NCI-H2196 (cell line): Measurements from ENCODE around the gene RSPO1.
A peak's percentile ranks its signal among the peaks of the same experiment; 100 is the strongest.
"Not testable (repeated sequence)": the region's sequence is repeated elsewhere in the genome, so short reads cannot be mapped to it uniquely, and the experiment has no call there.

Experiments
- DNase-seq: peaks from one replicate; lab custom pipeline; 2025; ENCODE audit not compliant: unreplicated experiment; lab: John Stamatoyannopoulos, UW

The RSPO1 gene

DNA sequence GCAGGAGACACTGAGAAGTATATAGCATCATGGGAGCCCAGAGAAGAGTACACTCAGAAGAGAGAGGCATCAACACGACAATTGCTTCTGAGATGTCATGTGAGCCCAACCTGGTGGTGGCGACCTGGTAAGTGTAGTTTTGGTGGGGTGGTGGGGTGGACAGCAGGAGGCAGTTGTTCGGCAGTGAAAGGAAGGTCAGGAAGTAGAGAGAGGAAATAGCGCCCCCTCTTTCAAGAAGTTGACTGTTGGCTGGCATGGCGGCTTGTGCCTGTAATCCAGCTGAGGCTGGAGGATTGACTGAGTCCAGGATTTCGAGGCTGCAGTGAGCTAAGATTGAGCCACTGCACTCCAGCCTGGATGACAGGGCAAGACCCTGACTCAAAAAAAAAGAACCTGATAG lies 12.6 kb downstream of the RSPO1 start:
- DNase-seq: no peak

DNA sequence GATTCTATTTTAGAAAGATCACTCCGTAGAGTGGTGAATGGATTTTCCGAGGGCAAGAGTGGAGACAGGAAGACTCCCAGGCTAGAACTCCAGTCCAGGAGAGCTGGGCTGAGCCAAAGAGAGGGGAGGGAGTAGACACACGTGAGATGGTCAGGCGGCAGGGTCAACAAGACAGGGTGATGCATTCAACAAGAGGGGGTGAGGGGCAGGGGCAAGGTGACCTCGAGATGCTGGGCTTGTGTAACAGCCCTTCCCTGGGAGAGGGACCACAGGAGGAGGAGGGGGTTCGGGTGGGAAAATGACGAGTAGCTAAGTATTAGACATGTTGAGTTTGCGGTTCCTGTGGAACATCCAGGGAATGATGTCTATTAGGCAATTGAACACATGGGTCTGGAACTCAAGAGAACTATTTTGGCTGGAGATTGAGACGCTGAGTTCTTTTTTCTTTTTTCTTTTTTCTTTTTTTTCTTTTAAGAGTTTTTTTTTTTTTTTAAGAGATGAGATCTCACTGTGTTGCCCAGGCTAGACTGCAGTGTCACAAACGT lies 13.3 kb downstream of the RSPO1 start:
- no peak for DNase-seq

GRCh38 chr1:37620707-37621106 lies 14.0 kb downstream of the RSPO1 start:
- DNase-seq: peak; percentile 17

- DNase-seq: no peak
These were observed 18.4 kb downstream of the RSPO1 start for GRCh38 chr1:37616330-37616729.

GRCh38 chr1:37614105-37614504 lies 20.6 kb downstream of the RSPO1 start:
- no peak for DNase-seq

- no peak for DNase-seq
These were observed 22.5 kb downstream of the RSPO1 start for GRCh38 chr1:37612186-37612585.

GRCh38 chr1:37609994-37610393 lies 24.7 kb downstream of the RSPO1 start:
- no peak for DNase-seq

- DNase-seq: no peak
These were observed 25.7 kb downstream of the RSPO1 start for GRCh38 chr1:37609002-37609401.

- DNase-seq: no peak
These were observed 28.0 kb downstream of the RSPO1 start for GRCh38 chr1:37606481-37607263.

- no peak for DNase-seq
These were observed 28.8 kb downstream of the RSPO1 start for GRCh38 chr1:37605806-37606474.

- DNase-seq: no peak
These were observed 29.5 kb downstream of the RSPO1 start for GRCh38 chr1:37605061-37605650.

DNA sequence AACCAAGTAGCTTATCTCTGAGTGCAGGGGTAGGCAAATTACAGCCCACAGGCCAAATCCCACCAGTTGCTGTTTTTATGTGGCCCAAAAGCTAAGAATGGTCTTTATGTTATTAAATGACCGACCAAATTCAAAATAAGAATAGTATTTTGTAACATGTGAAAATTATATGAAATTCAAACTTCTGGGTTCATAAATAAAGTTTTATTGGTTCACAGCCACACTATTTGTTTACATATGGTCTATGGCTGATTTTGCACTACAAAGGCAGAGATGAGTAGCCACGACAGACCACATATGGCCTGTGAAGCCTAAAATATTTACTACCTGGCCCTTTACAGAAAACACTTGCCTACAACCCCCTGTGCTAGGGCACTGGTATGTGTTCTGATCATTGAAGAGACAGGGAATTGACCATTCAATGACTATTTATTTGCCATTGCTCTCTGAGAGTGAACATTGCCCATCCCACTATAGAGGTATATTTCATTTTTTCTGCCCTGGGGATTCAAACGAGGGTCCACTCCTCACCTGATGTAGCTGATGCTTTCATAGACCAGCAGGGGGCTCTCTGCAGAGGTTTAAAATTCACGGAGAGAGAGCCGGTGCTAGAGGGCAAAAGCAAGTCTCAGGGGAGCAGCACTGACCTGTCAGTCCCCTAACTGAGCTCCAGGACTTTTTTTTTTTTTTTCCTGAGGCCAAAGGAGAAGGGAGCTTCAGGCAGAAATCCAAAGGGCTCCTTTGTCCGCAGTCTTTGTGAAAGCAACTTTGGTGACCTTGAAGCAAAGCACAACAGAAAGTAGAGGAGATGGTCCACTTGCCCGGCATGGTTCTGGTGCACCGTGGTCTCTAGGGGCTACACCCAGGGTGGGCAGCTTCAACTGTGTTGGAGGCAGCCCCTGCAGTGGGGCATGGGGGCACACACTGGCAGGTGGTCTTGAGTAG lies 31.7 kb downstream of the RSPO1 start:
- DNase-seq: peak; percentile 29

DNA sequence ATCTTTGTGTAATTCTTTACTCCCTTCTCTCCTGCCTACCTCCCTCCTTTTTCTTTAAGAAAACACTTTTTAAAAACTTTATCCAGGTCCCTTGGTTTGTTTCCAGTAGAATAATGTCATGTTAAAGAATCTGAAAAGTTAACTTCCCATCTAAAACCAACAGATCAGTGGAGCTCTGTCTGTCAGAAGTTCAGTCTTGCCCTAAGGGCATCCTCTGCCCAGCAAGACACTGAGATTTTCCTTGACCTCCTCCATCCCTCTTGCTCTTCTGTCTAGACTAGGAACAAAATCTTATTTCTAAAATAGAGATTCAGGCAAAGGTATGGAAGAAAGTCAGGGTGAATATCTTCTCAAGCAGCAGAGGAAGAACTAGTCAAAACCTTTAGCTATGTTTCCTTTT lies 33.3 kb downstream of the RSPO1 start:
- DNase-seq: no peak

- no peak for DNase-seq
These were observed 34.8 kb downstream of the RSPO1 start for GRCh38 chr1:37599940-37600339.

- DNase-seq: no peak
These were observed 38.5 kb downstream of the RSPO1 start for GRCh38 chr1:37596182-37596667.

GRCh38 chr1:37595440-37596181 lies 39.1 kb downstream of the RSPO1 start, which contains the start of gene GNL2:
GNL2 (minus strand) TSS chr1:37595937; CDS start chr1:37595822, 115 bp downstream.
- peak; percentile 98 for DNase-seq

GRCh38 chr1:37593726-37594125 lies 41.0 kb downstream of the RSPO1 start:
- no peak for DNase-seq

GRCh38 chr1:37588939-37589338 lies 45.8 kb downstream of the RSPO1 start:
- DNase-seq: no peak

DNA sequence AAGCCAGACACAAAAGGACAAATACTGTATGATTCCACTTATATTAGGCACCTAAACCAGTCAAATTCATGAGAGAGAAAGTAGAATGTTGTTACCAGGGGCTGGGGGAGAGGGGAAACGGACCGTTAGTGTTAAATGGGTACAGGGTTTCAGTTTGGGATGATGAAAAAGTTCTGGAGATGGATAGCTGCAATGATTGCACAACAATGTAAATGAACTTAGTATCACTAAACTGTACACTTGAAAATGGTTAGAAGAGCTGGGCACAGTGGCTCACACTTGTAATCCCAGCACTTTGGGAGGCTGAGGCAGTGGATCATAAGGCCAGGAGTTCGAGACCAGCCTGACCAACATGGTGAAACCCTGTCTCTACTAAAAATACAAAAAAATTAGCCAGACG lies 50.1 kb downstream of the RSPO1 start:
- DNase-seq: not testable (repeated sequence)

DNA sequence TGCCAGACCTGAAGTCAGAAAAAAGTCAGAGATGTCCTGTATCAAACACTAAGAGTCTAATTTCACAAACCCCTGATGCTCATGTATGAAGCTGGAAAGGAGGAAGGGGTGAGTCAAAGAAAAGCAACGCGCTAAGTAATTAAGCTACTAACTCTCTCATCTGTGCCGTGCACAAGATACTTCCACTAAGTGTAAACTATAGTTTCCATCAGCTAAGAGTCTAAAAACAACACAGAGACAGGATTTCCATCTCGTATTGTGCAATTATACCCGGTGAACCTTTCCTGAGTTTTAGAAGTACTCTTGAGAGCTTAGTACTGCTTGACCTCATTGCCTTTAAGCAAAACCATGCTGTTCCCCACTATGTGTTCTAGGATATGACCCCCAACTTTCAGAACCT lies 59.0 kb downstream of the RSPO1 start:
- DNase-seq: no peak
